Effector CD8-positive, alpha-beta T cell (primary cell): ENCODE measurements around the gene DNAH6.
"Not testable (repeated sequence)": the region's sequence is repeated elsewhere in the genome, so short reads cannot be mapped to it uniquely, and the experiment has no call there.

Experiments used
- DNase-seq: peaks from one replicate; lab custom pipeline; 2025; lab: John Stamatoyannopoulos, UW

Gene DNAH6

GRCh38 chr2:84735389-84735788 lies 219.1 kb downstream of the DNAH6 start:
- DNase-seq, result no peak

GRCh38 chr2:84741182-84741822 lies 225.0 kb downstream of the DNAH6 start:
- peak; percentile 1 for DNase-seq

GRCh38 chr2:84748341-84748740 lies 232.0 kb downstream of the DNAH6 start:
- DNase-seq, result no peak

- no peak for DNase-seq
Measured at GRCh38 chr2:84749442-84749841, 233.1 kb downstream of the DNAH6 start.

GRCh38 chr2:84755096-84755495 lies 238.8 kb downstream of the DNAH6 start:
- DNase-seq, result no peak

GRCh38 chr2:84757648-84758047 lies 241.3 kb downstream of the DNAH6 start:
- DNase-seq, result no peak

- no peak for DNase-seq
Measured at GRCh38 chr2:84766791-84767190, 250.5 kb downstream of the DNAH6 start.

GRCh38 chr2:84768840-84769239 lies 252.5 kb downstream of the DNAH6 start:
- no peak for DNase-seq

GRCh38 chr2:84770280-84770679 lies 254.0 kb downstream of the DNAH6 start:
- no peak for DNase-seq

GRCh38 chr2:84771251-84771650 lies 255.0 kb downstream of the DNAH6 start:
- DNase-seq, result no peak

- DNase-seq, result not testable (repeated sequence)
Measured at GRCh38 chr2:84773562-84773961, 257.3 kb downstream of the DNAH6 start.

- DNase-seq, result no peak
Measured at GRCh38 chr2:84776011-84776410, 259.7 kb downstream of the DNAH6 start.

- DNase-seq, result no peak
Measured at GRCh38 chr2:84778911-84779690, 262.8 kb downstream of the DNAH6 start.

GRCh38 chr2:84779781-84780180 lies 263.5 kb downstream of the DNAH6 start:
- DNase-seq, result no peak

GRCh38 chr2:84781942-84782716 lies 265.8 kb downstream of the DNAH6 start:
- no peak for DNase-seq

- DNase-seq, result no peak
Measured at GRCh38 chr2:84782717-84783442, 266.6 kb downstream of the DNAH6 start.

- no peak for DNase-seq
Measured at GRCh38 chr2:84785950-84786349, 269.7 kb downstream of the DNAH6 start.

- DNase-seq, result no peak
Measured at GRCh38 chr2:84786601-84787000, 270.3 kb downstream of the DNAH6 start.

- no peak for DNase-seq
Measured at GRCh38 chr2:84788027-84788426, 271.7 kb downstream of the DNAH6 start.

GRCh38 chr2:84788498-84788897 lies 272.2 kb downstream of the DNAH6 start:
- no peak for DNase-seq

GRCh38 chr2:84792856-84793522 lies 276.7 kb downstream of the DNAH6 start:
- DNase-seq, result no peak

- DNase-seq, result no peak
Measured at GRCh38 chr2:84793641-84794040, 277.3 kb downstream of the DNAH6 start.
